SKM-1 treated with dmso at 0.1 percent for 144 hours (cell line): ENCODE measurements around the gene LIMS1.
"Not testable (repeated sequence)": the region's sequence is repeated elsewhere in the genome, so short reads cannot be mapped to it uniquely, and the experiment has no call there.

Experiments
- DNase-seq: peaks from one replicate; lab custom pipeline; 2025; ENCODE audit not compliant: unreplicated experiment; lab: John Stamatoyannopoulos, UW

Gene LIMS1

GRCh38 chr2:108533832-108534583 is at the start of gene LIMS1:
LIMS1 (plus strand) TSS chr2:108534470; CDS start chr2:108534563, 93 bp downstream.
- peak; percentile 80 for DNase-seq

- no peak for DNase-seq
Observed at GRCh38 chr2:108485253-108485652, 49.0 kb upstream of the LIMS1 start.

GRCh38 chr2:108490506-108491122 is 43.7 kb upstream of the LIMS1 start:
- no peak for DNase-seq

- DNase-seq: no peak
Observed at GRCh38 chr2:108491848-108492247, 42.4 kb upstream of the LIMS1 start.

GRCh38 chr2:108492364-108492763 is 41.9 kb upstream of the LIMS1 start:
- DNase-seq: no peak

GRCh38 chr2:108496167-108496566 is 38.1 kb upstream of the LIMS1 start:
- not testable (repeated sequence) for DNase-seq

GRCh38 chr2:108507620-108508019 is 26.6 kb upstream of the LIMS1 start:
- not testable (repeated sequence) for DNase-seq

- DNase-seq: not testable (repeated sequence)
Observed at GRCh38 chr2:108512431-108512830, 21.8 kb upstream of the LIMS1 start.

- DNase-seq: not testable (repeated sequence)
Observed at GRCh38 chr2:108514478-108514877, 19.8 kb upstream of the LIMS1 start.

- not testable (repeated sequence) for DNase-seq
Observed at GRCh38 chr2:108524688-108525087, 9.6 kb upstream of the LIMS1 start.

- DNase-seq: not testable (repeated sequence)
Observed at GRCh38 chr2:108525258-108525657, 9.0 kb upstream of the LIMS1 start.

GRCh38 chr2:108531674-108532055 is 2.6 kb upstream of the LIMS1 start:
- DNase-seq: no peak

GRCh38 chr2:108534584-108535356 is 500 bp downstream of the LIMS1 start:
- DNase-seq: no peak

GRCh38 chr2:108535357-108535631 is 1.0 kb downstream of the LIMS1 start:
- no peak for DNase-seq

GRCh38 chr2:108536133-108536780 is 2.0 kb downstream of the LIMS1 start:
- no peak for DNase-seq

GRCh38 chr2:108536911-108537310 is 2.6 kb downstream of the LIMS1 start:
- DNase-seq: no peak

GRCh38 chr2:108538000-108538625 is 3.8 kb downstream of the LIMS1 start:
- no peak for DNase-seq

- no peak for DNase-seq
Observed at GRCh38 chr2:108541451-108541850, 7.2 kb downstream of the LIMS1 start.

GRCh38 chr2:108542071-108542470 is 7.8 kb downstream of the LIMS1 start:
- no peak for DNase-seq

GRCh38 chr2:108547606-108548005 is 13.3 kb downstream of the LIMS1 start:
- no peak for DNase-seq
